ENCODE measurements around the gene SLC18B1. TPM values are rescaled to one million over a fixed set of nuclear protein-coding genes. Genes with fewer than 3 reads are reported as not detected.

Gene SLC18B1
- total and polyA plus RNA-seq, 2 of the 8 experiments (the other 6 are each of a cell fraction or from before 2014, with no cell fraction given) = 17.2 to 23.4 TPM

- Histone ChIP-seq H3K9me3 (ENCODE audit: insufficient read depth in 2 of 2, low read depth in 1 of 2, low read length in 1 of 2) (no peaks in the 10 kb centered on the region), H3K4me2 (ENCODE audit: insufficient read depth in 1 of 2, low read depth in 2 of 2, low read length in 2 of 2) (no peak overlapping the region), H3K14ac (ENCODE audit: insufficient read length) (no peak overlapping the region), H3K23ac (ENCODE audit: insufficient read length) (no peak overlapping the region), H4K91ac (replicated peaks; ENCODE audit: insufficient read length, low read length) (no peak overlapping the region), H3K4ac (replicated peaks; ENCODE audit: insufficient read length, low read depth, low read length) (no peak overlapping the region), H3K9ac (replicated peaks in 1 of 4; ENCODE audit: extremely low read depth in 1 of 4, low read depth in 3 of 4, low read length in 3 of 4) (no peak overlapping the region), H3K79me1 (ENCODE audit: low read depth, low read length) (no peaks in the 10 kb centered on the region), H3K56ac (replicated peaks; ENCODE audit: insufficient read length, low read depth, low read length) (no peak overlapping the region), H4K20me1 (replicated peaks in 1 of 2; ENCODE audit: control insufficient read depth in 1 of 2, insufficient read depth in 2 of 2, low read length in 2 of 2) (no peaks in the 10 kb centered on the region), H2BK5ac (ENCODE audit: low read depth, low read length) (no peak overlapping the region), H4K8ac (ENCODE audit: extremely low read depth, insufficient read depth, low read length) (no peak overlapping the region), H3K79me2 (ENCODE audit: control insufficient read depth in 1 of 2, insufficient read depth in 2 of 2, low read length in 2 of 2) (no peaks in the 10 kb centered on the region; a peak in 1 of 4 replicates), H2BK12ac (ENCODE audit: low read depth, low read length) (no peak overlapping the region), H2BK20ac (ENCODE audit: low read length) (no peak overlapping the region), H3K36me3 (ENCODE audit: control insufficient read depth in 2 of 4, insufficient read depth in 4 of 4, low read length in 3 of 4) (peaks cover 0 to 5% (median 2%) of the 10 kb centered on the region in 4 experiments; a peak in 4 of 8 replicates), H2BK120ac (replicated peaks; ENCODE audit: low read depth, low read length) (no peak overlapping the region), H4K5ac (ENCODE audit: insufficient read length, low read depth, low read length) (no peak overlapping the region), H3K27ac (ENCODE audit: low read depth, low read length) (no peak overlapping the region), H2AK5ac (ENCODE audit: low read depth, low read length) (no peak overlapping the region), H3K4me3 (ENCODE audit: extremely low read depth in 1 of 4, insufficient read depth in 2 of 4, low read depth in 3 of 4, low read length in 4 of 4) (no peak overlapping the region), H3K27me3 (replicated peaks in 1 of 4; ENCODE audit: control insufficient read depth in 3 of 4, extremely low read depth in 1 of 4, insufficient read depth in 3 of 4, low read length in 3 of 4) (no peaks in the 10 kb centered on the region), H3K4me1 (replicated peaks in 1 of 4; ENCODE audit: control insufficient read depth in 3 of 4, insufficient read depth in 4 of 4, low read length in 3 of 4) (peaks cover 0 to 3% (median 0%) of the 10 kb centered on the region in 4 experiments; a peak in 1 of 7 replicates), H3K18ac (ENCODE audit: extremely low read depth, low read length) (no peak overlapping the region), H2BK15ac (ENCODE audit: low read length) (no peak overlapping the region), H3K23me2 (ENCODE audit: low read depth, low read length) (no peaks in the 10 kb centered on the region), H2AFZ (ENCODE audit: low read length) (no peak overlapping the region)
- ChIA-PET POLR2A (ENCODE audit: partially characterized antibody) (interaction anchor here (8.9 kb wide), 1 partner anchor 20 kb away, joined by 103 read pairs; the partner anchor contains the start of gene RPS12), CTCF (ENCODE audit: partially characterized antibody) (no interaction called here)
- FAIRE-seq (no peak), DNase-seq (ENCODE audit: low read depth in 1 of 2, low spot score in 2 of 2) (no peak)
- 95% methylated on average over 2 of the region's 2 CpGs; no CpG with 5 or more reads in 1 of the 2 experiments for WGBS, 2 experiments (ENCODE audit: extremely low coverage in 1 of 2, insufficient coverage in 1 of 2, insufficient read length in 1 of 2, insufficient replicate concordance in 2 of 2, low coverage in 1 of 2, low lambda C conversion rate in 2 of 2, missing lambda C conversion rate in 1 of 2)
- TF ChIP-seq GABPA (IDR thresholded peaks at IDR 0.05; ENCODE audit: borderline replicate concordance, insufficient read depth, low read length) (no peak), RAD21 (IDR thresholded peaks at IDR 0.05 in 1 of 2, conservative IDR thresholded peaks at IDR 0.05 in 1 of 2; ENCODE audit: low read depth in 2 of 2, low read length in 2 of 2) (no peak), POLR2AphosphoS5 (IDR thresholded peaks at IDR 0.05; ENCODE audit: low read depth, low read length) (no peak), RBBP5 (IDR thresholded peaks at IDR 0.05; ENCODE audit: borderline replicate concordance, low read depth, low read length) (no peak), FOSL1 (IDR thresholded peaks at IDR 0.05; ENCODE audit: insufficient read depth, low read depth, low read length) (no peak), RNF2 (IDR thresholded peaks at IDR 0.05; ENCODE audit: borderline replicate concordance, low read depth, low read length, missing control alignments, poor library complexity, severe bottlenecking) (no peak), SP2 (IDR thresholded peaks at IDR 0.05; ENCODE audit: low read length) (no peak), SIN3A (conservative IDR thresholded peaks at IDR 0.05 in 1 of 2, IDR thresholded peaks at IDR 0.05 in 1 of 2; ENCODE audit: low read depth in 1 of 2, low read length in 2 of 2) (no peak), CHD1 (IDR thresholded peaks at IDR 0.05; ENCODE audit: low read depth, low read length) (no peak), SAP30 (IDR thresholded peaks at IDR 0.05; ENCODE audit: insufficient read depth, insufficient replicate concordance, low read length) (no peak), ZNF274 (IDR thresholded peaks at IDR 0.05; ENCODE audit: borderline replicate concordance, extremely low read depth, low read length) (no peak), EGR1 (IDR thresholded peaks at IDR 0.05; ENCODE audit: borderline replicate concordance, low read depth, low read length) (no peak), MAX (IDR thresholded peaks at IDR 0.05) (no peak)
These were observed 3.0 kb downstream of the SLC18B1 start for GRCh38 chr6:132795461-132795860.

Data from H1 (cell line).